ENCODE data around the gene RFWD3.

Gene RFWD3

GRCh38 chr16:74578433-74578832 lies 88.2 kb downstream of the RFWD3 start:
- no peak for DNase-seq (ENCODE audit: low read depth in 2 of 2)

DNA sequence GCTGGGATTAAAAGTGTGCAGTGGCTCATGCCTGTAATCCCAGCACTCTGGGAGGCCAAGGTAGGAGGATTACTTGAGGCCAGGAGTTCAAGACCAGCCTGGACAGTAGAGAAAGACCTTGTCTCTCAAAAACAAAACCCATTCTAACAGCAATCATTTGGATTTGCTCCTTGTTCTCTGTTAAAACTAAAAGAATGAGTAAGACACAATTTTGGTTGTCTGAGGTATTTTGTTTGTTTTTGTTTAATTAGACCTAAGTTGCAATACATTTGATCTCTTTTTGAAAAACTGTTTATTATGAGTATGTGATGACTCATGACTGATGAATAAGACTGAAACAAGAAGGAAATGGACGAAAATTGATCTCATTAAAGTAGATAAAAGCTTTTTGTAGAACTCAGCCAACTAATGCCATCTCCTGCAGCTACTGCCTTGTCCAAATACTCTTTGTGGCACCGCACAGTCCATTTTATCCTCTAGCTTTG lies 88.8 kb downstream of the RFWD3 start:
- no peak for DNase-seq (ENCODE audit: low read depth in 2 of 2)

DNA sequence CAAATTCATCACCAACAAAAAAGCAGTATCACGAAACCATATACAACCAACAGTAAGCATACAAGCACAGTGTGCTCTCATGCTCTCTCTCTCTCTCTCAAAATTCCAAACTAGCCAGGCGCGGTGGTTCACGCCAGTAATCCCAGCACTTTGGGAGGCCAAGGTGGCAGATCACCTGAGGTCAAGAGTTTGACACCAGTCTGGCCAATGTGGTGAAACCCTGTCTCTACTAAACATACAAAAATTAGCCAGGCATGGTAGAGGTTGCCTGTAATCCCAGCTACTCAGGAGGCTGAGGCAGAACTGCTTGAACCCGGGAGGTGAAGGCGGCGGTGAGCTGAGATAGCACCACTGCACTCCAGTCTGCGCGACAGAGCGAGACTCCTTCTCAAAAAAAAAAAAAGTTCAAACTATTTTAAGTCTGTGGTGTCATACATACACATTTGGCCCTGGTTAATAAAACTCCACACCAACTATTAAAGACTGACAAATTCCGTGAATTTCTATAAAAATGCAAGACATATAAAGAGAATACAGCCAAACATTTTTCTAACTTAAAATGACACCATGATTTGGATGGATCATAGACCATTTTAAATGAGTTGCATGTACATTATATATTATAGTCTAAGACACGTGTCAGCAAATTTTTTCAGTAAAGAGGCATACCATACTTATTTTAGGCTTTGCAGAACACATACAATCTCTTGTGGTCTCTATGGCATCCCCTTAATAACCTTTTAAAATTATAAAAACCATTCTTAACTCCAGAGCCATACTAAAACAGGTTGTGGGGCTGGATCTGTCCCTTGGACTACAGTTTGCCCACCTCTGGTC lies 90.7 kb downstream of the RFWD3 start:
- no peak for DNase-seq (ENCODE audit: low read depth in 2 of 2)

DNA sequence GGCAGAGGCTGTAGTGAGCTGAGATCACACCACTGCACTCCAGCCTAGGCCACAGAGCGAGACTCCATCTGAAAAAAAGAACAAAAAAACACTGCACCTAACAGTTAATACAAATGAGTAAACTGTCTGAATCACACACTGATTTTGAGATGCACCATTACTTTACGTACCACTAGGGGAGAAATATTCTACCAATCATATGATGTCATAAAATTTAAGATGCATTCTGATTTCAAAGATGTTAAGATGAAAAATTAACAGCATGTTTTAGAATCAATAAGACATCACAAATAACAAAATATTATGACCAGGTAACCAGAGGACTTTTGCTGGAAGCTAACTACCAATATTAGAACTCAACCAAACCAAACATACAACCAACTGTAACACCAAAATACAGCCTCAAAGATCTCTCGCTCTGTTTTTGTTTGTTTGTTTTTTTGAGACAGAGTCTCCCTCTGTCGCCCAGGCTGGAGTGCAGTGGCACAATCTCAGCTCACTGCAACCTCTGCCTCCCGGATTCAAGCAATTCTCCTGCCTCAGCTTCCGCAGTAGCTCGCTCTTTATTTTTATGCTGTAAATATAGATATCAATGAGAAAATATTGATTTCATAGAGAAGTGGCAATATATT lies 91.4 kb downstream of the RFWD3 start:
- DNase-seq (ENCODE audit: low read depth in 2 of 2), result no peak

DNA sequence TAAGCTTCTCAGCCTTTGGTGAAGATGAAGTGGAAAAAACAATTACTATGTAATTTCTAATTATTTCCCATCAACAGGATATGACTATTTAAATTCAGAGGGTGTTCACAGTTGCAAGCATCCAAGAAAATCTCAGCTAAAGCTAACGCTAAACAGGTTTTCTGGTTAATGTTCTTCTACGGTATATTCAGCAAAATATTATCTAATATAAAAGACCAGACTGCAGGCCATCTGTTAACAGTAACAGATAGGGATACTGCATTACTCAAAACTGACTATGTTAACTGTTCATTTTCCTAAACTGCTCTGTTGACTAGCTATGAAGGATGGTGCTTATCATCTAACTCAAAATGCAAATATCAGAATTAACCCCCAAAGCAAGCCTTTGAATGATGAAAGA lies 92.5 kb downstream of the RFWD3 start:
- no peak for DNase-seq (ENCODE audit: low read depth in 2 of 2)

GRCh38 chr16:74573622-74574021 lies 93.1 kb downstream of the RFWD3 start:
- DNase-seq (ENCODE audit: low read depth in 2 of 2), result no peak

Measured in stimulated activated CD8-positive, alpha-beta memory T cell treated with anti-CD3 and anti-CD28 coated beads, Interleukin-7, amount 100 ng/mL, for 4 hours (primary cell).